ENCODE data around the gene VSTM2B.

The VSTM2B gene

GRCh38 chr19:29521291-29522075 is 4.3 kb upstream of the VSTM2B start:
- no peak for TF ChIP-seq CTCF (IDR thresholded peaks at IDR 0.05; ENCODE audit: insufficient read depth, missing control alignments)
- no peak for FAIRE-seq
- DNase-seq (ENCODE audit: insufficient read length, low spot score): no peak

- no peak for TF ChIP-seq CTCF (IDR thresholded peaks at IDR 0.05; ENCODE audit: insufficient read depth, missing control alignments)
- DNase-seq (ENCODE audit: insufficient read length, low spot score) (no peak), FAIRE-seq (no peak)
Observed at GRCh38 chr19:29523568-29523967, 2.2 kb upstream of the VSTM2B start.

- DNase-seq (ENCODE audit: insufficient read length, low spot score) (no peak), FAIRE-seq (no peak)
- TF ChIP-seq CTCF (IDR thresholded peaks at IDR 0.05; ENCODE audit: insufficient read depth, missing control alignments): no peak
Observed at GRCh38 chr19:29524201-29524911, 1.4 kb upstream of the VSTM2B start.

DNA sequence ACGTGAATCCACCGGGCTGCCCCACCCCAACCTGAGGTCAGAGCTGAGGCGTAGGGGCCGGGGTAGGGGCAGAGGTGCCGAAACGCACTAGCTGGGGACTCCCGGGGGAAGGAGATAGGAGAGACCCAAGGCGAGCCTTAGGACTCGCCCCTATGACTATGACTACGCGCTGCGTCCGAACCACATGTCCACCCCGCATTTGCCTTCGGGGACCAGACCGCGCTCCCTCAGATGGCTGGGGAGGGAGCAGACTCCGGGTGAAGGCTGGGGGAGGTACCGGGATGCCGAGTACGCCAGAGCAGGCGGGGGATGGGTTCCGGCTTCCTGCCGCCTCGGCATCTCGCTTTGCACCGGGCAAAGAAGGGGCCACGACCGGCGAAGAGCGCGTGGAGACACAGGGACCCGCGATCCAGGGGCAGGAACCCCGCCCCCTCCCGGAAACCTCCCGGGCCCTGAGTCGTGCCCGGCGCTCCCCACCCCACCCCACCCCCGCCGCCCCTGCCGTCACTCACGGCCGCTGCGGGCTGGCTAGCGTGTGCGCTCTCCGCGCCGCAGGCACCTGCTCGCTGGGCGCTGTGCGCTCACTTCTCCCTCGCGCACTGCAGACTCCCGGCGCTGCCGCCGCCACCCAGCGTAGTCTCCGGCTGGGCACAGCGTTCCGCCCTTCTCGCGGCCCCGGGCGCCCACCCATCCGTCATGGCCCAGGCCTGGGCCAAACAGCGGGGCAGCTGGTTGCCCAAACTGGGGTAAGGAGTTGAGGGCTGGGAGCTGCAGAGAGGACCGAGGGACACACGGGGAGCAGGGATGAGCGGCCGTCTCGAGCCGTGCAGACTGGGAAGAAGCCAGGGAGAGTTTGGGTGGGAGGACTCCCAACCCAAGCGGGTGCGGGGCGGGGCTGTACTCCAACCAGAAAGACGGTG is 622 bp upstream of the VSTM2B start:
- FAIRE-seq: no peak
- TF ChIP-seq CTCF (IDR thresholded peaks at IDR 0.05; ENCODE audit: insufficient read depth, missing control alignments): no peak
- peak; percentile 55 for DNase-seq (ENCODE audit: insufficient read length, low spot score)

DNA sequence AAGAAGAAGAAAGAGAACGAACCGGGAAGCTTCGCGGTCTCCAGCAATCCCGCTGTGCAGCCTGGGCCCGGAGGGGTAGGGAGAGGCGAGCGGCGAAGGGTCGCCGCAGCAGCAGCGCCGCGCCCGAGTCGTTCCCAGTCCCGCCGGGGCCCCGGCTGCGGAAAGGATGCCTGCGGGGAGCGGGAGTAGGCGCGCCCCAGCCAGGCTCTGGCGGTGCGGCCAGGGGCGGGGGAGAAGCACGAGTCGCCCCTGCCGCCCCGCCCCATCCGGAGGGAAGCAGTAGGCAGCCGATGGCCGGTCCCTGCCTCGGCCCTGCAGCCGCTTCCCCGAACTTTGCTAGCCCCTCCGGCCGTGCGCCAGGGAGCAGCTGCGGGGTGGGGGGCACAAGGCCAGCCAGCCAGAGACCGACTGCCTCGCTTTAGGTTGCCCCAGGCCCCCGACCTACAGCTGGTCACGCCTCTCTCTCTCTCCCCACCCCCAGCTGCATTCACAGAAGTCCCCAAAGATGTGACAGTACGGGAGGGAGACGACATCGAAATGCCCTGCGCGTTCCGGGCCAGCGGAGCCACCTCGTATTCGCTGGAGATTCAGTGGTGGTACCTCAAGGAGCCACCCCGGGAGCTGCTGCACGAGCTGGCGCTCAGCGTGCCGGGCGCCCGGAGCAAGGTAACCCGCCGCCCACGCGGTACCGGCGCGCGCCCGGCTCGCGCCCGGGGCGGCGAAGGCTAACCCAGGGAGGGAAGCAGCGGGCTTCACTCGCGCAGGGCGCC is 1.1 kb downstream of the VSTM2B start:
- peak; percentile 47 for DNase-seq (ENCODE audit: insufficient read length, low spot score)
- FAIRE-seq: no peak
- no peak for TF ChIP-seq CTCF (IDR thresholded peaks at IDR 0.05; ENCODE audit: insufficient read depth, missing control alignments)

DNA sequence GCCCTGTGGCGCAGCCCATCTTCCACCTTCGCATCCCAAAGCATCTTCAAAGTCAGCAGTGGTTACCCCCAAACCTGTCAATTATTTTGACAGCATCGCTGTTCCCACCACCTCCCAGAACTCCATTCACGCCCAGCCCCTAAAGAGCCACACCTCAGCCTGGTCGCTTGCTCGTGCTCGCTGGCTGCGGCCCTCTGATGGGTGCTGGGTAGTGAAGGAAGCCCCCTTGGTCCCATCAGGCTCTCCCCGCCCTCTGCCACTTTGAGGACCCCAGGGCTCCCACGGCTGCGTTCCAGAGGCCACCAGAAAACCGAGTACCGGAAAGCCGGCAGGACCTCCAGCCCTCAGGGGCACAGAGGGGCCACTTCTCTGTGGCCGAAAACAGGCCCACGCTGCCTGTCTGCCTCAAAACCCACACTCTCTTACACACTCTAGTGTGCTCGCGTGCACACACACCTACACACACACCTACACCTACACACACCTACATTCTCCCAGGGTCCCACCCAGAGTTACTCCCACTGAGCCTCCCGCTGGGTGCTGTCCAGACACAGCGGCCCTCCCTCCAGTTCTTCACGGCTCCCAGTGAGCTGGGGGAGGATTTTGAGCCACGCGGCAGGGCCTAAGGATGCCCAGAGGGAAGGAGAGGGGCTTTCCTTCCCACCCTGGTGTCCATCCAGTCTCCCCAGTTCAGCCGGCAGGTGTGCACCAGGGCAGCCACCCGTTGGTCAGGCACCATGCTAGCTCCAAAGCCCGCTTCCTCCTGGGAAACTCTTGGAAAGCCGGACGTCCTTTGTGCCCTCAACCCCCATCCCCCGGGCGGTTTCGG is 1.9 kb downstream of the VSTM2B start:
- DNase-seq (ENCODE audit: insufficient read length, low spot score): no peak
- FAIRE-seq: no peak
- no peak for TF ChIP-seq CTCF (IDR thresholded peaks at IDR 0.05; ENCODE audit: insufficient read depth, missing control alignments)
